Stimulated activated CD4-positive, alpha-beta T cell treated with anti-CD3 and anti-CD28 coated beads, Interleukin-1b, Interleukin-23, amount 100 ng/mL, for 48 hours (primary cell): ENCODE measurements around the gene UBAC2.
A peak's percentile ranks its signal among the peaks of the same experiment; 100 is the strongest.

Source experiments
- DNase-seq: peaks from one replicate; pipeline ENCODE4 v3.0.0-alpha.2; 2020

Gene UBAC2

DNA sequence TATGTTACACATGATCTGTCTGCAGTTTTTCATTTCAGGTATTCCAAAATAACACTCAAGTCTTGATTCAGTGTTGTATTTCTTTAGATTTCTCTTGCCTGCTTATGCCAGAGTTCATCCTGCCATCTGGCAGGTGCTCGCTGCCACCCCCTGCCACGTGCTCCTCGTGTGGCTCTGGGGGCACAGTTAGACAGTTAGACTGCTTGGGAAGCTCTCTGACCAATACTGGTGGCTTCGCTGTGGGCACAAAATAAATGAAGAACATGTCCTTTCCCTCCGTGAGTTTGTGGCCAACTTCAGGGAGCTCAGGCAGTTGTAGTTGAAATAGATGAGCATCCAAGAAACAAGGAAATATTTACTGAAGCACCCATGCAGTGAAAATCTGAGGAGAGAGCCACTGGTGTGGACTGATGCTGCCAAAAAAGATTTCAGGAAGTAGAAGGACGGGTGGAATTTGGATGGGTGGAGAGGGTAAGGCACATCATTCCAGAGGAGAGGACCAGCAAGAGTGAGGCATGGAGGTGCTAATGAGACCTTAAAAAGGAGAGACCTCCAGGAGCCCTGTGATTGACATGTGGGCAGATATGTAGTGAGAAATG, 144.1 kb downstream of the UBAC2 start:
- no peak for DNase-seq

GRCh38 chr13:99345345-99345744, 144.7 kb downstream of the UBAC2 start:
- no peak for DNase-seq

- no peak for DNase-seq
These were observed 145.8 kb downstream of the UBAC2 start for GRCh38 chr13:99346335-99347042.

GRCh38 chr13:99347335-99347878, 146.8 kb downstream of the UBAC2 start:
- no peak for DNase-seq

- DNase-seq = no peak
These were observed 147.3 kb downstream of the UBAC2 start for GRCh38 chr13:99347911-99348451.

DNA sequence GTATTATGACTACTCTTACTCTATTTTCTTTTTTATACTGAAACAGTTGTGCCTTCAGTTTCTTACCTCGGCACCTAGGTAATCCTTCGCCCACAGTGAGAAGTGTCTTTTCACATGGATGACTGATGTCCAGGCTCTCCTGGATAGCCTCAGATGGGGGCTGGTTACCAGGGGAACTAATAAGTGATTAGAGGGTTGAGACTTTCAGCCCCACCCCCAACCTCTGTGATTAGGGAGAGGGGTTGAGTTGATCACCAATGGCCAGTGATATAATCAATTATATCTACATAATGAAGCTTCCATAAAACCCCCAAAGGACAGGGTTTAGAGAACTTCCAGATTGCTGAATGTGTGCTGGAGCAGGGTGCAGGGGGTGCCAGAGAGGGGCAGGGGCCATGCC, 149.5 kb downstream of the UBAC2 start:
- DNase-seq = no peak

DNA sequence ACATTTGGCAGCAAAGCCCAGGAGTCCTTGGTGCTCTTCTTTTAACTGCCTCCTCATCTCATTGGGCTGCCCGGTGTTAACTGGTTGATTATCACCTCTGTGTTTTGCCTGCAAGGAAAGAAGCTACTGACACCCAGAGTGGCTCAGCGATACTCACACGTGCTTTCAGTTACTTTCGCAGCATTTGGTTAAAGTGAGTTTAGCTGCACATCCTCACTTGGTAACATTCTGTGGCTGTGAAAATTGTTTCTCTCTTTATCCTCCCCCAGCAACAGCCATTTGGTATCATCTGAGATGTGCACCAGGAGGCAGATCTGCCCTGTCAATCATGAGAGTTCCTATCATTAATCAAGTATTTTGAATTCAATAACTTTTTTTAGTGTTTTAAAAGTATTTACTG, 151.1 kb downstream of the UBAC2 start:
- no peak for DNase-seq

- peak; percentile 65 for DNase-seq
These were observed 151.9 kb downstream of the UBAC2 start for GRCh38 chr13:99352351-99353245.

DNA sequence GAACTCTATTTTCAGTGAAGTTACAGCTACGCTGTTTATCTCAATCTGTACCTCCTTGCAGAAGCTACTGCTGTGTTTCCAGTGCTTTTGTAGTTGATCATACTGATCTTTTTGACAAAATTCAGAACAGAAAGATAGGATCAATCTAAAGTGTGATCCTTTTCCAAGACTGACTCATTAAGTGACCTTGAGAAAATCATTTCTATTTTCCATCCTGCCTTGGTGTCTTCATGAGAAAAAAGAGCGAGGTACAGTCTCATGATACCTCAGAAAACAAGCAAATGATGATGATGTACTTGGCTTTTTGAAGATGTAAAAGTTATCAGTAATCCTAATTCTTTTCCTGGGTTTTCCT, 152.6 kb downstream of the UBAC2 start:
- no peak for DNase-seq

GRCh38 chr13:99353836-99354235, 153.2 kb downstream of the UBAC2 start:
- DNase-seq = peak; percentile 42

DNA sequence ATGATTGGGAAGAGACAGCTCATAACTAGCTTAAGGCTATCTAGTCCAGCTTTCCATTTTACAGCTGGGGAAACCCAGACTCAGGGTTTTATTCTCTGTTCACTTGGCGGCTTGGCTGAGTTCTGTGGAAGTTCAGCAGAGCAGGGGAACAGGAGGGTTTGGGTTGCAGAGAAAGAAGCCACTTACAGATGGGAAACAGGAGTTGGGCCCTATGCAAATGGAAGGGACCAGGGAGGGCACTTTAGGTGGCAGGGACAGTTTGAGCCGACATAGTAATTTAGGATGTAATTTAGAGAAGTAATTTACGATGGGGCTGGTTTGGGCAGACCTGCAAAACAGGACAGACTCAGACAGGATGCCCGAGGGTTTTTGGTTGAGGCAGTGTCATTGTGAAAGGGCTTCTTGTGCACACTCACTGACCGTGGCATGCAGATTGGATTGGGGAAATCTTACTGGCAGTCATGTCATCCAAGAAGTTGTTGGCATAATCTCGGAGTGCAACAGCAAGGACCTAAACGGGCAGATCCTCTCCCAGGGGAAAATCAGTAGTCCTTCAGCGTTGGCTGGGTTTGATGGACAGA, 153.8 kb downstream of the UBAC2 start:
- DNase-seq = peak; percentile 50

DNA sequence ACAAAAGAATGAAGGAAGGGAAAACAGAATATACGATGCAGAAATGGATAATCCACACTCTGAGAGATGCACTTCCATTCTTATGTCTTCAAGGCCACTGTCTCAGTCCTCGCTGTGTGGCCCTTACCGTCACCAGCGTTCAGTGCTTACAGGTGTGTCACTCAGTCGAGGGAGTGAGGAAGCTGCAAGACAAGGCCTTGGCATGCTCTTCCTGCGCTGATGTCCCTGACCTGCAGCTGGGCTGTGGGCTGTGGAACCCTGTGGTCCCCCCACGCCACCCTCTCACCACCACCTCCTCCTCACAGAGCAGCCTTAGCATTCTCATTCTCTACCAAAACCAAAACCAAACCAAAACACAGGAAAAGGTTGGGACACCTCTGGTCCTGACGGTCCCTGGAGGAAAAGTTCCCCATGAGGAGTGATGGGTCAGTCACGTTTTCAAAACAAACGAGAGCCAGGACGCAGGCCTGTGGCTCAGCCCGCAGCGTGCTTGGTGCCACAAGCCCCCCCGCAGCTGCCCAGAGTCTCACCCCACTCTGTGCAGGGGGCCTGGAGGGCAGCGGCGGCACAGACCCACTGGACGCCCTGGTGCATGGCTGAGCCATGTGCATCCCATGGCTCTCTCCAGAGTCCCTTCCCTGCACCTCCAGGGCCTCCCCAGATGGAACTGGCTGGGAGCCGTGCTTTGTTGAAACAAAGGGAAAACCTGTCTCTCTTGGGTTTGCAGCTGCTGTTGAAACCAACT, 154.8 kb downstream of the UBAC2 start:
- DNase-seq = no peak

DNA sequence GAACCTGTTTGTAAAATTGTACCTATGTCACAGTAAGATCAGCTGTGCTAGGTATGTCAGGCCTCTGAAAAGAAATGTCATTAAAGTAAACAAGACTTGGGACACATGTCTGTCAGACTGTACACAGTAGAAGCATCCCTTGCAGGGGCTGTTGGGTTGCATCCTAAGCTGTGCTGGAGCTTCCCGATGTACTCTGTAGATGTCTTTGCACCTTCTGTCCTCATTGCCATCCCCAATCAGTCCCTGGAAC, 155.3 kb downstream of the UBAC2 start:
- no peak for DNase-seq

- peak; percentile 35 for DNase-seq
These were observed 155.8 kb downstream of the UBAC2 start for GRCh38 chr13:99356262-99357091.

GRCh38 chr13:99357131-99357596, 156.5 kb downstream of the UBAC2 start:
- peak; percentile 82 for DNase-seq

GRCh38 chr13:99357941-99358340, 157.3 kb downstream of the UBAC2 start:
- peak; percentile 41 for DNase-seq

GRCh38 chr13:99359528-99359927, 158.9 kb downstream of the UBAC2 start:
- no peak for DNase-seq

GRCh38 chr13:99360696-99361095, 160.0 kb downstream of the UBAC2 start:
- no peak for DNase-seq

GRCh38 chr13:99361197-99361596, 160.5 kb downstream of the UBAC2 start:
- no peak for DNase-seq

DNA sequence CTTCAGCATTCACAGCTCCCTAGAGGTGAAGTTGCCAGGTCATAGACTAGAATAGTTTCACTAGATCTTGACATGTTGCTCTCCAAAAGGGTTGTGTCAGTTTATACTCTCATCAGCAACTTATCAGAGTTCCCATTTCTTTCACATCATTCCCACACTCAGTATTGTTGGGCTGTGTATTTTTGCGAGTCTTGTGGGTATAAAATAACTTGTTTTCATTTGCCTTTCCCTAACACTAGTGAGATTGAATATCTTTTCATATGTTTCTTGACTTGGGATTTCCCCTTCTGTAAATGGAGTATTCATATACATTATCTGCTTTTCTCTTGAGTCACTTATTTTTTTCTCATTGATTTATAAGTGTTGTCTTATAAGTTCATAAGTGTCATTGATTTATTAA, 161.7 kb downstream of the UBAC2 start:
- no peak for DNase-seq

- no peak for DNase-seq
These were observed 162.7 kb downstream of the UBAC2 start for GRCh38 chr13:99363391-99363790.
